ENCODE data around the gene CHST8.

Gene CHST8

GRCh38 chr19:33582914-33583313 is 38.8 kb upstream of the CHST8 start:
- TF ChIP-seq CTCF (IDR thresholded peaks at IDR 0.05; ENCODE audit: low read depth, low read length, missing control alignments) = no peak
- H3K4me3 ChIP-seq (ENCODE audit: low read depth, low read length) = no peak overlapping the region
- DNase-seq (ENCODE audit: low read depth) = no peak

DNA sequence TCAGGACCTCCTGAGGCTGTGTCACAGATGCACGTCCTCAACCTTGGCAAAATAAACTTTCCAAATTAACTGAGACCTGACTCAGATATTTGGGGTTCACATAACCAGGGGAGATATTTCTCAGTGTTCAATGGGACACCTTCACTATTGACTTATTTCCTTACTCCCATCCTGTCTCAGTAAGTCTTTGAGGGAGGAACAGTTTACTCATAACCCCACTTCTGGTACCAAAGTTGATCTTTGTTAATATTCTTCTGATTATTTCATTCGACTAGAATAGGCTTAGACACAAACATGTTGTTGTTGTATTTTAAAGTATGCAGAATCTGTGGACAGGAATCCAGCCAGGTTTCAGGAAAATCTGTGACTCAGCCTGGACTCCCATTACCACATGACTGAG is 34.6 kb upstream of the CHST8 start:
- TF ChIP-seq CTCF (IDR thresholded peaks at IDR 0.05; ENCODE audit: low read depth, low read length, missing control alignments) = no peak
- DNase-seq (ENCODE audit: low read depth) = no peak
- no peak overlapping the region for H3K4me3 ChIP-seq (ENCODE audit: low read depth, low read length)

GRCh38 chr19:33590224-33590623 is 31.5 kb upstream of the CHST8 start:
- TF ChIP-seq CTCF (IDR thresholded peaks at IDR 0.05; ENCODE audit: low read depth, low read length, missing control alignments) = no peak
- H3K4me3 ChIP-seq (ENCODE audit: low read depth, low read length) = no peak overlapping the region
- no peak for DNase-seq (ENCODE audit: low read depth)

- no peak for TF ChIP-seq CTCF (IDR thresholded peaks at IDR 0.05; ENCODE audit: low read depth, low read length, missing control alignments)
- no peak for DNase-seq (ENCODE audit: low read depth)
- no peak overlapping the region for H3K4me3 ChIP-seq (ENCODE audit: low read depth, low read length)
These were observed 26.0 kb upstream of the CHST8 start for GRCh38 chr19:33595783-33596182.

DNA sequence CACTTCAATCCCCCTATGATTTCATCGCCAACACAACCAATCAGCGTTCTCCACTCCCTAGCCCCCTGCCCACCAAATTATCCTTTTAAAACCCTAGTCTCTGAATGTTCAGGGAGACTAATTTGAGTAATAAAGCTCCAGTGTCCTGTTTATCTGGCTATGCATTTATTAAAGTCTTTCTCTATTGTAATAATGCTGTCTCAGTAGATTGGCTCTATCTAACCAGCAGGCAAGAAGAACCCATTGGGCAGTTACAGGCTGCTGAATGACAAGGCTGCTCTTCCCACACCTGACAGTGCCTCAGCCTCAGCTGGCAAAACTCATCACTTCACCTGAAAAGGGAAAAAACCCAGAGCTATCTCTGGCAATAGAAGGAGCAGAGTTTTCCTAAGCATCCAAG is 20.2 kb upstream of the CHST8 start:
- no peak for TF ChIP-seq CTCF (IDR thresholded peaks at IDR 0.05; ENCODE audit: low read depth, low read length, missing control alignments)
- no peak overlapping the region for H3K4me3 ChIP-seq (ENCODE audit: low read depth, low read length)
- DNase-seq (ENCODE audit: low read depth) = no peak

DNA sequence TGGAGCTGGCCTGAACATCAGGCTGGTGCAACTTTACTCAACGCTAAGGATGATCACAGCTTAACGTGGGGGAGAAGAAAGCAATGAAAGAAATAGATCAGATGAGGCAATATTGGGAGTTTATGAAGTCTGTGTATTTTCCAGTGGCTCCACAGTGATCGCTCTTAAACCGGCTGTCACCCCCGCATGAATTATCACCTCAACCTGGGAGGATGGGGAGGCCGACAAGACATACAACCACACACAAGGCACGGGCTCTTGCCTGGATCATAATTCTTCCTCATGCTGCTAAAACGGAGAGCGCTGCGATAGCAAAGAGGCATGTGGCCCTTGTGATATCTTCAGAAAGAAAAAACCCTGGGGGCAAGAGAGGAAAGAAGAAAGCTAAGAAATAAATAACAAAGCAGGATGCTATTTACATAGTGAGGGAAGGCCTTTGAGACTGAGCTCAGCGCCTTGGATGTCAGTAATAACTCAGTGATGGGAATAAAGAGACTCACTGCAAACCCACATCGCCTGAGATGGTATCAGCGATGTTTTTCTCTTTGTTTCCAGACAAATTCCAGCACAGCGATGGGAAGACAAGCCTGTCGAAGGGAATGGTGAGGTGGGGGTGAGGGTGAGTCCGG is 19.1 kb upstream of the CHST8 start:
- TF ChIP-seq CTCF (IDR thresholded peaks at IDR 0.05; ENCODE audit: low read depth, low read length, missing control alignments) = no peak
- no peak overlapping the region for H3K4me3 ChIP-seq (ENCODE audit: low read depth, low read length)
- no peak for DNase-seq (ENCODE audit: low read depth)

DNA sequence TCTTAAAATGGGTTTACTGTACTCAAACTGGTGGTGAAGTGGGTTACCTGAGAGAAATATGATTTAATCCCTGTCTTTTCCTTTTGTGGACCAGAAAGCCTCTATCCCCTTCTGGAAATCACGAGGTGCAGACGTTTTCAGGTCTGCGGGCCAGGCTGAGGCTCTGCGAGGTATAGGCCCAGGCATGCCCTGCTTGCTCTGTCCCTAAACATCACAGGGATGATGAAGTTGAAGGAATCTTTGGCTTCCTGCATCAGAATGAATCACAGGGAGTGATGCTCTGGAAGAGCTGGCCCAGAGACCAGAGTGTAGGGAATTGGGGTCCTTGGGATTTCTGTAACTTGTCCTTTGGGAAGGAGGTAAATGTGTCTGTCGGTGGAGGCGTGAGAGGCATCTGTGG is 18.4 kb upstream of the CHST8 start:
- TF ChIP-seq CTCF (IDR thresholded peaks at IDR 0.05; ENCODE audit: low read depth, low read length, missing control alignments) = no peak
- H3K4me3 ChIP-seq (ENCODE audit: low read depth, low read length) = no peak overlapping the region
- DNase-seq (ENCODE audit: low read depth) = no peak
